GM18519 (cell line): Measurements from ENCODE around the gene LPAR6.
"Not testable (repeated sequence)": the region's sequence is repeated elsewhere in the genome, so short reads cannot be mapped to it uniquely, and the experiment has no call there.

ENCODE experiments used
- ATAC-seq: cut with Tn5 transposase; IDR thresholded peaks from one replicate; pipeline ENCODE4 v1.9.1; 2021; ENCODE audit warnings: mild to moderate bottlenecking, moderate library complexity; ENCODE audit not compliant: unreplicated experiment, low FRiP score

LPAR6 gene, protein sequence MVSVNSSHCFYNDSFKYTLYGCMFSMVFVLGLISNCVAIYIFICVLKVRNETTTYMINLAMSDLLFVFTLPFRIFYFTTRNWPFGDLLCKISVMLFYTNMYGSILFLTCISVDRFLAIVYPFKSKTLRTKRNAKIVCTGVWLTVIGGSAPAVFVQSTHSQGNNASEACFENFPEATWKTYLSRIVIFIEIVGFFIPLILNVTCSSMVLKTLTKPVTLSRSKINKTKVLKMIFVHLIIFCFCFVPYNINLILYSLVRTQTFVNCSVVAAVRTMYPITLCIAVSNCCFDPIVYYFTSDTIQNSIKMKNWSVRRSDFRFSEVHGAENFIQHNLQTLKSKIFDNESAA

DNA sequence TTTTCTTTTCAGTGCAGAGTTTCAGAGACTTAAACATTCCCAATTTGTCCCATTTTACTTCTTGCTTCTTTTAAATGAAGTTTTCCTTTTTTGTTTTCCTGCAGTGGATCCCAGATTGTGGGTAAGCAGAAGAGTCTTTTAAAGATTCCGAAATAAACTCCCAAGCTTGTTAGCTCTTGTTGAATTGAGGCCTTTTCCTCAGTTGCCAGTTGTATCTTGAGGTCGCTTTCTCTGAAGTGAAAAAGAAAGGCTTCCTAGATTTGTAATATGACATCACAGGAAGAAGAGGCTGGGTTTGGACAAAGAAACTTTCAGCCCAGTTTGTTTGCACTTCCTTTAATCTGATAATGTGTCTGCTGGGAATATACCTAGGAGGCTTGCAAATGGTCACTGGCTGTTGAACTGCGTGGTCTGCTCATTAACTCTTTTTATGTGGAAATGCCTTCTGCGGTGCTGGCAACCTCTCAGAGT, at the start of gene LPAR6:
TSS of gene LPAR6 (minus strand) at position 233 of the 471 bp plus-strand sequence. CDS start 690 bp downstream, outside the sequence.
- ATAC-seq = no peak

DNA sequence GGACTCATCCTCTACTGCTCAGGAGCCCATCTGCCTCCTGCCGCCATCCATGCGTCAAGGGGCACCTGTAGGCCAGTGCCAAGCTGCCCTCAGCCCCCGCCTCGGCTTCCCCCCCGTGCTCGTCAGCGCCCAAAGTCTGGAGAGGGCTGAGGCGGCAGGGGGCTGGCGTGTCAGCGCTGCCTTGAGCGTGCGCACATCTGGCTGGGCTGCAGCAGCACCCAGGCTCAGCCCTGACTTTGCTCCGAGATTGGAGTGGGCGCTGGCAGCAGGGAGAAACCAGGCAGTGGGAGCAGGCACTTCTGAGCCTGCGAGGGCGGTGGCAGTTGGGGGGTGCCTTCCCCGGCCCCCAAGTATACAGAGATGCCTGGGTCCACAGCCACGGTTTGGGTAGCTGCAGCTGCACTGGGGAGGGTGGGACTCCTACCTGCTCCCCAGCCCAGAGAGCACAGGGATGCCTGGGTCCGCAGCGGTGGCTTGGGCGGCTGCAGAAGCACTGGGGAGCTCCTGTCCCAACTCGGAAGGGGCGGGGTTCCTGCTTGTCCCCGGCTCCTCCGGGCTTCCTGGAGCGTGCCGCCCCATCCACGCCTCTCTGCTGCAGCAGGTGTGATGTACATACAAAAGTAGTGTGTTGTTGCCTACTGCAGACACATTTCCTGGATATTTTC, 44.8 kb upstream of the LPAR6 start:
- no peak for ATAC-seq

DNA sequence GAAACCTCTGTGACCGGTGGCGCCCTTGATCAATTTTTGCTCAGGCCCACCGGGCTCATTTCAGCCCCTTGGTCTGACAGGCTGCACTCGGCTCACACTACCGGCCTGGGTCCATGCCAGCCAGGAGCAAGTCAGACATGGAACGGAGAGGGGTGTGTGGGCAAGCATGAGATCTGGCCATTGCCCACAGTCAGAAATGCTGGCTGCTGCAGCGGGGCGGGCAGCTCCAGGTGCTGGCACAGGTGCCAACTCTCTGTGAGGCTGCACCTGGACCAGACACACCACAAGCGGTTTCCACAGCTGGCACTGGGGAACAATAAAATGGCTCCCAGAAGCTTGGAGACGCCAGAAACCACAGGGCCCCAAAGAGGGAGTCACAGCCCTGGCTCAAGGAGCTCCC, 43.6 kb upstream of the LPAR6 start:
- no peak for ATAC-seq

DNA sequence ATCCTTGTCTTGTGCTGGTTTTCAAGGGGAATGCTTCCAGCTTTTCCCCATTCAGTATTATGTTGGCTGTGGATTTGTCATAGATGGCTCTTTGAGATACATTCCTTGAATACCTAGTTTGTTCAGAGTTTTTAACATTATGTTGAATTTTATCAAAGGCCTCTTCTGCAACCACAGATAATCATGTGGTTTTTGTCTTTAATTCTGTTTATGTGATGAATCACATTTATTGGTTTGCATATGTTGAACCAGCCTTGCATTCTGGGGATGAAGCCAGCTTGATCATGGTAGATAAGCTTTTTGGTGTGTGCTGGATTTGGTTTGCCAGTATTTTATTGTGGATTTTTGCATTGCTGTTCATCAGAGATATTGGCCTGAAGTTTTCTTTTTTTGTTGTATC, 38.3 kb upstream of the LPAR6 start:
- not testable (repeated sequence) for ATAC-seq

DNA sequence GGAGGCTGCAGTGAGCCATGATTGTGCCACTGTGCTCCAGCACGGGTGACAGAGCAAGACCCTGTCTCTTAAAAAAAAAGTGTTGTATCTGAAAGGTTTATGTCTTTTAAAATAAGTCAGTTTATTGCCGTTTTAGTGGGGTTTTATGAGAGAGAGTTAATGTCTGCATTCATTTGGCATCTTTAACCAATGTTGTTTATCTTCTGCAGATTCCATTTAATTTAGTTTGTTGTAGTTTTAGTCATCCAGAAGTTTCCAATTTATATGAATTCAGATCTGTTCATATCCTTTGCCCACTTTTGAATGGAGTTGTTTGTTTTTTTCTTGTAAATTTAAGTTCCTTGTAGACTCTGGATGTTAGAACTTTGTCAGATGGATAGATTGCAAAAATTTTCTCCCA, 36.7 kb upstream of the LPAR6 start:
- no peak for ATAC-seq

DNA sequence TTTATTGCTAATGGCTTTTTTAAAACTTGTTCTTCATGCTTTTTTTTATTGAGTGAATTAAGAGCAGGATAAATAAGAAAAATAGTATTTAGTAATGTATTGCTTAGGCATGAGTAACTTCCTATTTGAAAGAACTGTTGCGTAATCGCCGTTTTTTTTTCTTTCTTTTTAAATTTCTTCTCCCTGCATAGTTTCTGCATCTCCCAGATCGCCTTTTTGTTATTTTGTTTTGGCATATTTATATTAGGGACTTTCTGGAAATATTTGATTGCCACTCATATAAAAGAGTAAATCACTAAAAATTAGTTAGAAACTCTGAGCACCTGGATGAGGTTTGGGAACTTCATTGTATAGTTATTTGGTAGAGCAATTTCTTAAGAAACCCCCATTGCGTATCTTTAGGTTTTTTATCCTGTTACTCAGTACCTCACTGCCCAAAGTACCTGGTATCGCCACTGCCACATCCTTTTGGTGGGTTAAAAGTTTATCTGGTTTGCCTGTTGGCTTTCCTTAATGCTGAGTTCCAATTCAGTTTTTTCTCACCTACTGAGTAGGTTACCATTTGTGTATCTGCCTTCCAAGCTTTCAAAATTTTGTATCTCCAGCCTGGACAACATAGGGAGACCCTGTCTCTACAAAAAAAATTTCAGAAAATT, 36.2 kb upstream of the LPAR6 start:
- ATAC-seq = no peak

DNA sequence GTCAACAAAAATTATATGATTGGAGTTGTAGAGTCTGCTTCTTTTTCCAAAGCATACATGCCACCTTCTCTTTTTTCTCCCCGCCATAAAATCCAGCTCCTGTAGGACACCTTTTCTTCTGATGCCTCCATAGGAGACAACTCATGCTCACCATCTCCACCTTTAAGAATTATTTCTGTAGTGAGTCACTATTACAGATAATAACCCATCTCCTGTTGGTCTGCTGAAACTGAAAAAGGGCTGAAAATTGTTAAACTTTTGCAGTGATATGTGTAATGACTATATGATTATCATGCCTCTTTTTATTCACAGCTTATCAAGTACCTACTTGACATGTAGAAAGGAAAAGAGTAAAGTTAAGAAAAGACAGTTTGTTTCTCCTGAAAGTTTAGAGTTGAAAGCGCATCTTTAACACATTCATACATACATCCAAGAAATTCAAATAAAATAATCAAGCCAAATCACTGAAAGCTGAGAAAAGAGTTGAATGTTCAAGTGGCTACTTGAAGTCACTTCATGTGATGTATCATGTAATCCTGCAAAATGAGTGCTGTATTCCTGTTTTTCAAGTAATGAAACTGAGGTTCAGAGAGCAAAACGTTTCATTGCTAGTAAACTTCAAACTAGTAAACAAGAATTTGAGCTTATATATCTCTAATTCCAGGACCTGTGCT, 35.5 kb upstream of the LPAR6 start:
- ATAC-seq = no peak

DNA sequence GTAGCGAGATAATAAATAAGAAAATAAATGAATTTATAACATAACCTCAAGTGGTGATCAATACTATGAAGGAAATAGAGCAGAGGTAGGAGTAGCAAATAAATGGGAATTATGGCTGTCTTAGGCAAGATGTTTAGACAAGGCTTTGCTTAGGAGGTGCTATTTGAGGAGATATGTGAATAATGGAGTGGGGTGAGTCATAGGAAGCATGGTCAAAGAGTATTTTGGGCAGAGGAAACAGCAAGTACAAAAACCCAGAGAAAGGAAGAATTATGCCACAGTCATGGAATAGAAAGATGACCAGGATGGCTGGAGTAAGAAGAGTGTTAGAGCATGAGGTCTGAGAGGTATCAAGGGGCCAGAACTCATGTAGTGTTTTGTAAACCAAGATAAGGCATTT, 33.6 kb upstream of the LPAR6 start:
- ATAC-seq = no peak

DNA sequence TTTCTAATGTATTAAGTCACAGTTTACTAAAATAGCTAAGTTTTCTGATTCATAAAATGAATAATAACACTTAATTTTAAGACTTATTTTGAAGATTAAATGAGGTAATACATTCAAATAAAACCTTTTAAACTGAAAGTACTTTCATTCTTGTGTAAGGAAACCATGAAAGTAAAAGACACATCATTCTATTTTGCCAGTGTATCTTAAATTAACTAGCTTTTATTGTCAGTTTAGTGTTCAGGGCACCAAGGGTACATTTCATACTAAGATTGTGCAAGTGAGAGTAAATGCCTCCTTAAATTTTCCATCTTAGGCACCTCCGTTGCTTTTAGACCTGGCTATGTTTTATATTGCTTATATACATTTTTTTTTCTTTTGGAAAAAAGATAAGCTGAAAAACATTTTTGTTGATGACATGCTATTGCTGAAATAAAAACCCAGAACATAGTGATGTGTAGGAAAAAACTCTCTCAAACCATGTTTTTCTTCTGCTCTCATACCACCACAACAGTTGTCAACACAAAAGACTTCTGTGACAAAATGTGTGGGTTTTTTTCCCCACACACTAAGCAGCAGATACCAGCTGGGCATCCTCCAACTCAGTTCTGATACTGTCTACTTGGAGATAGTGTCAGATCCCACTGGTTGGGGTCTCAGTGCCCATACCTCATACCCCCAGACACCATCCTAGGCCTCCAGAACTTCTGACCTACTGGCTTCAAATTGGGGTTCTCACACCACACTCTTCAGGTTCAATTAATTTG, 30.7 kb upstream of the LPAR6 start:
- no peak for ATAC-seq

DNA sequence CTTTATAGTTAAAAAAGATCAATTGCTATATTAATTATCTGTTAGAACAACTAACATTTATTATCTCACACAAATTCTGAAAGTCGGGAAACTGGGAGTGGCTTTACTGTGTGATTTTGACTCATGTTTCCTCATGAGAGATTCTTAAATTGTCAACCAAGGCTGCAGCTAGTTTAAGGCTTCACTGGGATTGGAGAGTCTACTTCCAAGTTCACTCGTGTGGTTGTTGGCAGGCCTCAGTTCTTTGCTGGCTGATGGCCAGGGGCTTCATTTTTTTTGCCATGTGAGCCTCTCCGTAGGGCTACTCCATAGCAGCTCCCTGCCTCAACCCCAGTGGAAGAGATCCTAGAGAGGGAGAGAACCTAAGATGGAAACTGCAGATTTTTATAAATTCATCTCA, 24.5 kb upstream of the LPAR6 start:
- no peak for ATAC-seq

DNA sequence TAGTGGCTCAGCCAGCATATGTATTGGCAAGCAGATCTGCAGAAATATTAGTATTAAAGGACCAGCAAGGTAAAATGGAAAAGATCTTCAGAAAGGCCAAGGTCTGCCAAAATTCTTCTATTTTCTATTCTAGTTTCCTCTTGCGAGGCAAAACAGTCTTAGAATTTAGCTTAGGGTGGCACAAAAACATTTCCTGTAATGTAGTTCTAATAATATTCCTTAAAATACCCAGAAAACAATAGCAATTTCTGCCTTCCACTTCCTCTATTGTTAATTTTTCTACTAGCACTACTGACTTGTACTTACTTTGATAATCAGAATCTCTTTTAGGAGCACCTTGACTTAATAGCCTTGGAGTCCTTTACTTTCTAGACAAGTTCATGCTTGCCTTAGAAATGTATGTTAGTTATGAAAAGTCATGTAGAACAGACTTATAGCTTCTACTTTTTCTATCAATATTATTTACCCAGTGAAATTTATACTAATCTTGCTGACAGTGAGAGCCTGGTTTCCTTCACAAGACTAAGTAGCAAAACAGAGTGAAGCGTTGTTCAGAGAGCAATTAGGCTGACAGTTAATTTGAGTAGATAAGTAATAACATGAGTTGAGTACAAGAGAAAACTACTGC, 23.9 kb upstream of the LPAR6 start:
- no peak for ATAC-seq

DNA sequence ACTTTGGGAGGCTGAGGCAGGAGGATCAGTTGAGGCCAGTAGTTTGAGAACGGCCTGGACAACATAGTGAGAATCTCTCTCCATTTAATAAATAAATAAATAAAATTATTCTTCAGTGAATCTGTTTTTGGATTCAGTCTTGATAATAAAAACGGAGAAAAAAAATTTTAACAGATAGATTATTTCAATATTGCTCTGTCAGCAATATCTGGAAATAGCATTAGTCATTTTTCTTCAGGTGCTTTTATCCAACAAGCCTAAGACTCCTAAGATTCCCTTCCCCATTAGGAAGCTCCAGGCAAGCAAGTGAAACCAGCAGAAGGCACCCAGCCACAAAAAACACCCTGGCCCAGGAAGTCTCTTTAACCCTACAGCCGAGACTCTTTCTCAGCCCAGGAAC, 21.3 kb upstream of the LPAR6 start:
- no peak for ATAC-seq

DNA sequence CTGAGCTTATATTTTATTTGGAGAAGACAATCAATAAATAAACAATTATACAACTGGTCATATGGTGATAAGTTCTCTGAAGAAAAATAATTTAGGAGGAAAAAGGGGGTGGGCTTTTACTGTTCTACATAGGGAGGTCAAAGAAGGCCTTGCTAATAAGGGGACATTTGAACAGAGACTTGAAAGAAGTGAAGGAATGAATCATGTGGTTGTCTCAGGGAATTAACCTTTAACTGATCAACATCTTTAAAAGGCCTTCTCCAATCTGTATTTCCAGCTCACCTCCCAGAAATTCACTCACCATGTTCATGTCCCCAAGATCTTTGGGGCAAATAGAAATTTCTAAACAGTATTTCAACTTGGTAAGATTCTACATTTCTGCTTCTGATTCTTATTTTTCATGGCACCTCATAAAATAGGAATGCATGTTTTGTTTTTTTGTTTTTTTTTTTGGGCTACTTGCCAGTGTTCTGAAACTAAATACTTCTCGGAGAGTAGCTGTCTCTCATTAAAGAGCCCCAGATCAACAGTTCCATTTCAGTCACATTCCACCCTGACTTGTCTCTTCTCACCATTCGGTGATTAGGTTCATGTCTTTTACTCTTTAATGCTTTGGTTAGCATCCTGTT, 19.2 kb upstream of the LPAR6 start:
- no peak for ATAC-seq

DNA sequence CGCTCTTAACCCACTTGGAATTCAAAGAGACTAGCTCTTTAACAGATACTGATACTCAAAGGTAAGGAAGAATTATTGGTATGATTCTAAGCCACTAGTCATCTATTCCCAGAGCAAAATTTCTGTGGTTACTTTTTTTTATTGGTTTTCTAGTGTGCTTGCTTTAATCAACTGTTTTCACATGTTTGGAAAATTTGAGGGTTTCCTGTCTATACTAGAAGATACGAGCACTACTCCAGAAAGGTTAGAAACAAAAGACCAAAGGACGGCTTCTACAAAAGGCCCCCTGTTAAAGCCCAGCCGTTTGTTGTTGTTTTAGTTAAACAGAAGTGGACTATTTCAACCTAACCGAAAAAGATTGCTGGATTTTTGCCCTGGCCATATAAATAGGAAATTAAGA, 18.5 kb upstream of the LPAR6 start:
- ATAC-seq = no peak

DNA sequence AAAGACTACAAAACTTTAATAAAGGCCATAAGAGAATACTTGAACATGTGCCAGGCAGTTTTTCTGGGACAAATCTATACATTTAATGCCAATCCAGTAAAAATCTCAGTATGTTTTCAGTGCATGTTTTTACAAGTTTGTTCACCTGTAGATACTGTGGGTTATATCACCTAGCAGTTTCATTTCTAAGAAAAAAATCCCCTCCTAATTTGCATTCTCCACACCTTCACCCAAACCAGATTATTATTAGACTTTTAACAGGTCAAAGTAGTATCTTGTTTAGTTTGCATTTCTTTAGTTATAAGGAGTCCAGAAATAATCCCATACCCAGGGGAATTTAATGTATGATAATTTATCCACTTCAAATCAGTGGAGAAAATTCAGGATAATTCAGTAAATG, 17.0 kb upstream of the LPAR6 start:
- no peak for ATAC-seq

DNA sequence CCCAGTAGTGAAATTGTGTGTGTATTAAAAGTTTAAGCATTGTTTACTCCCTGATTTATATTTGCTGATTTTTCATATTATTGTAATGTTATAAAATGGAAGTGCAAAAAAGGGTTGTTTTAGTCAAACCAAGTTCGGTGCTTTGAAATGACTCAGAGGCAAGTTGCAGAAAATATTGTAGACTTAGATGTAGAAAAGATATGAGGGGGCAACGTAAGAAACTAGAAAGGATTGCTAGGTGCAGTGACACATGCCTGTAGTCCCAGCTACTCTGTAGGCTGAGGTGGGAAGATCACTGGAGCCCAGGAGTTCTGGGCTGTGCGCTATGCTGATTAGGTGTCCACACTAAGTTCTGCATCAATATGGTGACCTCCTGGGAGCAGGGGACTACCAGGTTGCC, 16.1 kb upstream of the LPAR6 start:
- ATAC-seq = no peak

DNA sequence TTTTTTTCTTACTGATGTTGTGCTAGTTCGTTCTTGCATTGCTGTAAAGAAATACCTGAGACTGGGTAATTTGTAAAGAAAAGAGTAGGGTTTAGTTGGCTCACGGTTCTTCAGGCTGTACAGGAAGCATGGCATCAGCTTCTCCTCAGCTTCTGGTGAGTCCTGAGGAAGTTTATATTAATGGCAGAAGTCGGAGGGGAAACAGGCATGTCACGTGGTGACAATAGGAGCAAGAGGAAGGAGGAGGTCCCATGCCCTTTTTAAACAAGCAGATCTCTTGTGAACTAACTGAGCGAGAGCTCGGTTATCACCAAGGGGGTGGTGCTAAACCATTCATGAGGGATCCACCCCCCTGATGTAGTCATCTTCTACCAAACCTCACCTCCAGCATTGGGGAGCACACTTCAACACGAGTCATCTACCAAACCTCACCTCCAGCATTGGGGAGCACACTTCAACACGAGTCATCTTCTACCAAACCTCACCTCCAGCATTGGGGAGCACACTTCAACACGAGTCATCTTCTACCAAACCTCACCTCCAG, 13.9 kb upstream of the LPAR6 start:
- not testable (repeated sequence) for ATAC-seq

DNA sequence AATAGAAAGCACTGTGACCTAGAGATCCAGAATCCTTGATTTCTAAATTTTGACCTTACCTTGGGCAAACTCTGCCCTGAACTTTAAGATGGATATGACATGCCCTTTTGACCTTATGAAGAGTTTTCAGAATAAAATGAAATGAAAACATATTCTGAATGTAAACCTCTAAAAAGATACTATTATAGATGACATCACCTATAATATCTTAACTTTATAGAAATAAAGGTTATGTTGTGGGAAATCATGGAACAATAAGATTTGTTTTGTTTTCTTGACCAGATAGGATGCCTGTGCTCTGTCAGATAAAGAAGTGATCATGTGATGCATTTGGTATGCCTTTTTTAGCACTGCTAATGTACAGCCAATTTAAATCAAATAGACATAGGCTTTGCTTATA, 13.1 kb upstream of the LPAR6 start:
- ATAC-seq = no peak

DNA sequence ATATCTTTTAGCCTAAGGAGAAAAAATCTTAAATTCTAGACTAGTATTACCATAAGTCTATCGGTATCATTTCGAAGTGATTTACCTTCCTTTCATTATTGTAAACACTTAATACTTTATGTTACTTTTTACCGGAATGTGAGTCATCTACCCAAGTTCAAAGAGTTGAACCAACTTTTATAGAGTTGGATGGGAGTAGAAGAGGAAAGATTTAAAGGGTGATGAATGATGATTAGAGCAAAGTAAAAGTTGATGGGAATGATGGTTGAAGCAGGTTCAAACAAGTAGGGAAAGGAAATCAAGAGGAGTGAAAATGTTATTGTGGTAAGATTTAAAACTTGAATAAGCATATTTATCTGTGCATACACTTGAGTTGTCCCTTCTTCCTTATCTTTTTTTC, 11.3 kb upstream of the LPAR6 start:
- no peak for ATAC-seq
